DND-41 (cell line): ENCODE results near the gene CLEC18A.
"Not testable (repeated sequence)": the region's sequence is repeated elsewhere in the genome, so short reads cannot be mapped to it uniquely, and the experiment has no call there.

ENCODE experiments used
- ATAC-seq: fragments of 200-7000 bp; cut with Tn5 transposase; 3 replicates; pipeline ENCODE4 v1.9.1; 2021; ENCODE audit warnings: low read depth; ENCODE audit not compliant: insufficient read depth
- DNase-seq: peaks from one replicate; pipeline ENCODE4 v3.0.0-alpha.2; 2020
- H2AFZ ChIP-seq: 2 replicates; pipeline ENCODE4 v1.6.0; 2012; ENCODE audit warnings: low read depth, low read length
- H3K27ac ChIP-seq: 2 replicates; pipeline ENCODE4 v1.5.1; 2012; ENCODE audit warnings: low read length, inconsistent platforms
- H3K27me3 ChIP-seq: fragments of 200-600 bp; sonication (generic); 2 replicates; pipeline ENCODE4 v1.6.0; 2012; ENCODE audit warnings: low read length, mild to moderate bottlenecking, inconsistent platforms; ENCODE audit not compliant: insufficient read depth, poor library complexity
- H3K36me3 ChIP-seq: 2 replicates; pipeline ENCODE4 v1.5.1; 2012; ENCODE audit warnings: low read length, inconsistent platforms; ENCODE audit not compliant: insufficient read depth
- H3K4me1 ChIP-seq: 2 replicates; pipeline ENCODE4 v1.5.1; 2012; ENCODE audit warnings: mild to moderate bottlenecking, low read length; ENCODE audit not compliant: insufficient read depth
- H3K4me2 ChIP-seq: 2 replicates; pipeline ENCODE4 v1.6.0; 2012; ENCODE audit warnings: mild to moderate bottlenecking, moderate library complexity, low read length, inconsistent platforms; ENCODE audit not compliant: insufficient read depth
- H3K4me3 ChIP-seq, 2 experiments: fragments of 200-600 bp in 1 of 2; shearing (Covaris generic) in 1 of 2; 2 replicates each; pipeline ENCODE4 v1.5.1; 2012 to 2016; ENCODE audit warnings: inconsistent platforms in 2 of 2, low read length in 2 of 2, mild to moderate bottlenecking in 2 of 2, low read depth in 1 of 2, moderate library complexity in 1 of 2
- H3K79me2 ChIP-seq: 2 replicates; pipeline ENCODE4 v1.6.0; 2012; ENCODE audit warnings: low read length, inconsistent platforms; ENCODE audit not compliant: insufficient read depth
- H3K9ac ChIP-seq: 2 replicates; pipeline ENCODE4 v1.6.0; 2012; ENCODE audit warnings: low read depth, mild to moderate bottlenecking, inconsistent platforms, low read length, moderate library complexity
- H3K9me3 ChIP-seq: 2 replicates; pipeline ENCODE4 v1.5.1; 2012; ENCODE audit warnings: low read length, moderate library complexity, mild to moderate bottlenecking, inconsistent platforms; ENCODE audit not compliant: insufficient read depth, severe bottlenecking
- H4K20me1 ChIP-seq: 2 replicates; pipeline ENCODE4 v1.6.0; 2012; ENCODE audit warnings: low read length; ENCODE audit not compliant: insufficient read depth

CLEC18A gene

DNA sequence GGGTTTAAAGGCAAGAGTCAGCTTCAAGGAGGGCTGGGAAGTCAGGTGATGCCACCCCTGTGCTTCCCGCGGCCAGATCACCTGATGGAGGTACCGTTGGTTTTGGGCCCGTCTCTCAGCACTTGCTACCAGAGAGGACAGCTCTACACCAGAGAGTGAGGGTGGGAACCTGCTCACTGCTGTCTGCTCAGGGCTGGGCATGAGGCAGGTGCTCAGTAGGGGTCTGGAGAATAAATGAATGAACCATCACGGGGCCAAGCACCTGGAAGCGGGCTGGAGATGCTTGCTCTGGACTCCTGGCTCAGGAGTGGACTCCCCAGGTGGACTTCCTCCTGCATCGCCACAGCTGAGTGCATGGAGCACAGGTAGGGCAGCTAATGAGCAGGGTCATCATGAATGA is 21.0 kb downstream of the CLEC18A start:
- not testable (repeated sequence) for H3K36me3 ChIP-seq, H3K4me1 ChIP-seq, H3K4me3 ChIP-seq, DNase-seq, ATAC-seq, H3K4me2 ChIP-seq, H3K9me3 ChIP-seq, H4K20me1 ChIP-seq, H3K27me3 ChIP-seq, H3K79me2 ChIP-seq, H2AFZ ChIP-seq, H3K9ac ChIP-seq, H3K27ac ChIP-seq

DNA sequence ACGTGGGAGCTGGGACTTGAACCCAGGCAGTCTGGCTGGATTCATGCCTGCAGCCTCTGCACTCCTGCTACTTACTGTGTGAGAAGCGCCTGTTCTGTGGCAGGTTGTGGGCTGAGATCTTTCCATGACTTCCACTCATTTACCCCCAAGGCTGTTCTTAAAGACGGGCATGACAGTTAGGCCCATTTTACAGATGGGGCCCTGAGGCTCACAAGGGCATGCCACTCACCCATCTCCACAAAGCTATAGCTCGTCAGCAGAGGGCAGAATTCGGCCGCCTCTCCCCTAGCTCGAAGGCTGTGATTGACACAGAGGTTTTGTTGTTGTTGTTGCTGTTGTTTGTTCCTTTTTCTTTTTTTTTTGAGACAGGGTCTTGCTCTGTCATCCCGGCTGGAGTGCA is 21.8 kb downstream of the CLEC18A start:
- H3K79me2 ChIP-seq, H2AFZ ChIP-seq, DNase-seq, ATAC-seq, H3K9me3 ChIP-seq, H3K4me1 ChIP-seq, H3K36me3 ChIP-seq, H3K4me2 ChIP-seq, H3K27me3 ChIP-seq, H4K20me1 ChIP-seq, H3K27ac ChIP-seq, H3K9ac ChIP-seq, H3K4me3 ChIP-seq: not testable (repeated sequence)

DNA sequence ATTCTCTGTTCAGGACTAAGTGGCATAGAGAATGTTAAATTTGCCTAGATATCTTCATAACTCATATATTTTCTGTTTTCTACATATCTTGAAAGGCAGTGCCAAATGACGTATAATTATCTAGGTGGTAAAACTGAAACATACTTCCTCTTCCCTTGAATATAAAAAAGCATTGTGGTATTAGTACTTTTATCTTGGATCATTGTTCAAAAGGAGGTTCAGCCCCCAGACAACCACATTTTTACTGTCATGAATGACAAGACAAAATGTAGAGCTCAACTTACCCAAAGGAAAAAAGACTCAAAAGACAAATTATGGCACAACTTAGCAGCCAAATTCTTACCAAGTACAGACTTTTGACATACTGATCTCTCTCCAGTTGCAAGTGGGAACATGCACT is 34.1 kb downstream of the CLEC18A start:
- not testable (repeated sequence) for H3K4me2 ChIP-seq, DNase-seq, H4K20me1 ChIP-seq, H3K36me3 ChIP-seq, H3K4me1 ChIP-seq, H3K9me3 ChIP-seq, H2AFZ ChIP-seq, H3K27ac ChIP-seq, H3K4me3 ChIP-seq, H3K79me2 ChIP-seq, ATAC-seq, H3K9ac ChIP-seq, H3K27me3 ChIP-seq

DNA sequence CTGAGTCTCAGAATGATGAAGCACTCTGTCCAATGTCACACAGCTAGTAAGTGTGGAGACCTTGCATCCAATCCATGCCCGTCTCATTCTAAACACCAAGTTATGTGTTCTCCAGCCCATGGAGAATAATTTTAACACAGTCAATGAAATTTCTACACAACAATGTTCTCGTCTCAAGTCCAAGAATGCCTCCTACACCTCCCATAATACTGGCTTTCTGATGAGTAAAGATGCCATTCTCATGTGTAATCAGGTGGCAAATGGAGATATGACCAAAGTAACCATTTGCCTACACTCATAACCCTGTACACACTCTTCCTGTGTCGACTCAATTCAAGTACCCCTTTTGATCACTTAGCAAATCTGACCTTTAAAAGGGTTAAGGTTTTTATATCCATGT is 46.8 kb downstream of the CLEC18A start:
- DNase-seq: not testable (repeated sequence)

DNA sequence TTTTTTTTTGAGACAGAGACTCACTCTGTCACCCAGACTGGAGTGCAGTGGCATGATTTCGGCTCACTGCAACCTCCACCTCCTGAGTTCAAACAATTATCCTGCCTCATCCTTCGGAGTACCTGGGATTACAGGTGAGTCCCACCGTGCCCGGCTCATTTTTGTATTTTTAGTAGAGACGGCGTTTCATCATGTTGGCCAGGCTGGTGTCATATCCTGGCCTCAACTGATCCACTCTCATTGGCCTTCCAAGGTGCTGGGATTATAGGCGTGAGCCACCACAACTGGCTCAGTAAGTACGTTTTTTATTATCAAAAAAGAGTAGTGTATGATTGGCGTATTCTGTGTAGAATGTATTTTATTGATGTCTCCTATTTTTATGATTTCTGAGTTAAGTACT is 48.7 kb downstream of the CLEC18A start:
- H4K20me1 ChIP-seq, ATAC-seq, H3K27me3 ChIP-seq, H3K9ac ChIP-seq, H3K4me3 ChIP-seq, DNase-seq, H3K79me2 ChIP-seq, H3K4me2 ChIP-seq, H3K4me1 ChIP-seq, H2AFZ ChIP-seq, H3K27ac ChIP-seq, H3K9me3 ChIP-seq, H3K36me3 ChIP-seq: not testable (repeated sequence)

More for the DNA sequence above, 46.8 kb downstream of the CLEC18A start:
- not testable (repeated sequence) for H3K9me3 ChIP-seq, H3K79me2 ChIP-seq, H3K4me1 ChIP-seq, H3K36me3 ChIP-seq, ATAC-seq, H3K4me3 ChIP-seq, H4K20me1 ChIP-seq, H3K9ac ChIP-seq, H2AFZ ChIP-seq, H3K4me2 ChIP-seq, H3K27ac ChIP-seq, H3K27me3 ChIP-seq

DNA sequence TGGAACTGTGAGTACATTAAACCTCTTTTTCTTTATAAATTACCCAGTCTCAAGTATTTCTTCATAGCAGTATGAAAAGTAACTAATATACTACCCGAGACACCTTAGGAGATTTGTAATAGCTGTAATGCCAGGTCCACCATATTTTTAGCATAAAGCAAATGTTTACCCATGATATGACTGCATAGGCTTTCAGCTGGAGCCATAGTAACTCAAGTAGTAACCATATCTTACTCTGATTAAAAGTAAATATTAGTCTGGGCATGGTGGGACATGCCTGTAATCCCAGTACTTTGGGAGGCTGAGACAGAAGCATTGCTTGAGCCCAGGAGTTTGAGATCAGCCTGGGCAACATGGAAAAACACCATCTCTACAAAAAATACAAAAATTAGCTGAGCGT is 52.4 kb downstream of the CLEC18A start:
- not testable (repeated sequence) for H3K9ac ChIP-seq, H3K79me2 ChIP-seq, H3K4me1 ChIP-seq, H3K4me2 ChIP-seq, ATAC-seq, H3K27me3 ChIP-seq, H3K4me3 ChIP-seq, H2AFZ ChIP-seq, H4K20me1 ChIP-seq, DNase-seq, H3K27ac ChIP-seq, H3K9me3 ChIP-seq, H3K36me3 ChIP-seq

DNA sequence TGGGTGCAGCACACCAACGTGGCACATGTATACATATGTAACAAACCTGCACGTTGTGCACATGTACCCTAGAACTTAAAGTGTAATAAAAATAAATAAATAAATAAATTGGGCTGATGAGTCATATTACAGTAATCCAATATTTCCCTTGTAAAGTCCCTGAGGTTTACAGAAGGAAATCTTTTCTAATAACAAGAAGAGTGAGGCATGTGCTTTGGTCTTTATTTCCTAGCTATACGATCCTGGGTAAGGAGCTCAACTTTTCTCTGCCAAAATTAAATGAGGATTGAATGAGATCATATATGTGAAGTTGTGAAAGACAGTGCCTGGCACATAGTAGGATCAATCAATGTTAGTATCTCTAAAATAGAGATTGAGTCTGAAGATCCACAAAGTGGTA is 57.5 kb downstream of the CLEC18A start:
- H3K9me3 ChIP-seq, H3K9ac ChIP-seq, H2AFZ ChIP-seq, DNase-seq, H3K36me3 ChIP-seq, ATAC-seq, H3K4me3 ChIP-seq, H3K79me2 ChIP-seq, H3K4me1 ChIP-seq, H3K4me2 ChIP-seq, H3K27me3 ChIP-seq, H3K27ac ChIP-seq, H4K20me1 ChIP-seq: not testable (repeated sequence)

DNA sequence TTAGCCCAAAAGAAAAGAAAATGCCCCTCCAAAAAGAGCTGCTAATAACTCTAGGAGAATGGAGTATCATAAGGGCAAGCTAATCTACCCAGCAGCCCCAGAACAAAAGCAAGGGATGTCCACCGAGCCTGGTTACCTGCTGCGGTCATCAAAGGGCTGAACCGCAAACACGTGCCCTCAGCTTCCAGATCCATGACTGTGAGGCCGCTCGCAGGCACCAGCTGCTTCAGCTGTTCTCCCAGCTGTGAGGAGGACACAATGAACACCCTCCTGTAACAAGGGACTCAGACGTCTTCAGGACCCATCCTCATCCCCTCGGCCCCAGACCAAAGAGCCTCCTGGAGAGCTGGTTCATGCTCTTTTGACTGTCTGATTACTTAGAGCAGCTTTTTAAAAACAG is 59.5 kb downstream of the CLEC18A start:
- ATAC-seq, H3K27me3 ChIP-seq, H3K9me3 ChIP-seq, H3K4me3 ChIP-seq, H3K79me2 ChIP-seq, H2AFZ ChIP-seq, H3K27ac ChIP-seq, DNase-seq, H3K4me1 ChIP-seq, H3K36me3 ChIP-seq, H3K4me2 ChIP-seq, H4K20me1 ChIP-seq, H3K9ac ChIP-seq: not testable (repeated sequence)

DNA sequence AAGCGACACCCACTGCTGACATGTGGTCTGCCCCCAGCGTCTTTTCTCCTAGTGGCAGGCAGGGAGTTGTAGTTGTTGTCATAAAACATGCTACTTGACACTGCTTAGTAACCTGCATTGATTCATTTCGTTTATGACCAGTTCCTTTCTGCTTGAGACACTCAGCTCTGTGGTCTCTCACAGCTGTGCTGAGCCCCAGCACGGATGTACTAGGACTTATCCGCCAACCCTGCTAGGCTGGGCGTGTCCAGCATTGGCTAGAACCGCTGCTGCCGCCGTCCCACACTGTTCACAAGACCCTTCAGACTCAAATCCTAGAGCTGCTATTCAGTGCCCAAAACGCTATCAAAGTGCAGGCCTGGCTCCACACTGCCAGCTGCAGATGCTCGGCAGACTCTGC is 60.0 kb downstream of the CLEC18A start:
- H3K4me2 ChIP-seq, DNase-seq, H3K4me3 ChIP-seq, H3K9me3 ChIP-seq, H3K4me1 ChIP-seq, H4K20me1 ChIP-seq, H3K9ac ChIP-seq, H3K79me2 ChIP-seq, H3K27ac ChIP-seq, ATAC-seq, H2AFZ ChIP-seq, H3K27me3 ChIP-seq, H3K36me3 ChIP-seq: not testable (repeated sequence)
